KG1 (cell line): ENCODE measurements around the gene PROCA1.

ENCODE experiments used
- DNase-seq: peaks from one replicate; lab custom pipeline; 2025; lab: John Stamatoyannopoulos, UW

The PROCA1 gene

GRCh38 chr17:28707339-28707720, 4.4 kb downstream of the PROCA1 start:
- no peak for DNase-seq

GRCh38 chr17:28706471-28707338, 5.0 kb downstream of the PROCA1 start:
- no peak for DNase-seq

GRCh38 chr17:28705728-28706334, 5.9 kb downstream of the PROCA1 start:
- DNase-seq: no peak

GRCh38 chr17:28705074-28705659, 6.5 kb downstream of the PROCA1 start:
- DNase-seq: no peak

- DNase-seq: no peak
These were observed 7.3 kb downstream of the PROCA1 start for GRCh38 chr17:28704219-28704858.

GRCh38 chr17:28703552-28704218, 8.0 kb downstream of the PROCA1 start:
- no peak for DNase-seq

GRCh38 chr17:28702752-28703150, 8.9 kb downstream of the PROCA1 start:
- DNase-seq: no peak

GRCh38 chr17:28702026-28702751, 9.5 kb downstream of the PROCA1 start:
- DNase-seq: no peak

- DNase-seq: no peak
These were observed 10.7 kb downstream of the PROCA1 start for GRCh38 chr17:28700830-28701492.

GRCh38 chr17:28700278-28700677, 11.4 kb downstream of the PROCA1 start:
- no peak for DNase-seq

GRCh38 chr17:28698253-28698941, 13.3 kb downstream of the PROCA1 start:
- DNase-seq: no peak

- DNase-seq: no peak
These were observed 17.8 kb downstream of the PROCA1 start for GRCh38 chr17:28693869-28694268.

GRCh38 chr17:28689011-28689410, 22.7 kb downstream of the PROCA1 start:
- no peak for DNase-seq

GRCh38 chr17:28688481-28688880, 23.2 kb downstream of the PROCA1 start:
- DNase-seq: no peak

GRCh38 chr17:28686296-28686695, 25.4 kb downstream of the PROCA1 start:
- DNase-seq: no peak

- no peak for DNase-seq
These were observed 26.3 kb downstream of the PROCA1 start for GRCh38 chr17:28685366-28685765.

GRCh38 chr17:28684963-28685362, 26.7 kb downstream of the PROCA1 start:
- DNase-seq: no peak

GRCh38 chr17:28682655-28683054, 29.0 kb downstream of the PROCA1 start:
- no peak for DNase-seq

GRCh38 chr17:28675980-28676379, 35.7 kb downstream of the PROCA1 start:
- no peak for DNase-seq

- DNase-seq: no peak
These were observed 36.2 kb downstream of the PROCA1 start for GRCh38 chr17:28675490-28675889.
